Spleen (tissue), 7 donors: Measurements from ENCODE around the gene SFXN5.

Source experiments
- CTCF ChIP-seq, 11 experiments: fragments of 200-600 bp in 7 of 11; fragments of 450-650 bp in 4 of 11; sonication (generic) in 4 of 11; IDR thresholded peaks in 8 of 11; conservative IDR thresholded peaks in 3 of 11; 1 replicate in 7 of 11; 2 replicates in 4 of 11; pipeline versions ENCODE4 v1.4.0 to v1.8.0; 2016 to 2021; ENCODE audit warnings: antibody characterized with exemption in 11 of 11, inconsistent platforms in 4 of 11, mild to moderate bottlenecking in 1 of 11
- POLR2A ChIP-seq, 3 donors: fragments of 450-650 bp; IDR thresholded peaks; one replicate each; pipeline ENCODE4 v1.5.1; 2017; ENCODE audit warnings: antibody characterized with exemption in 3 of 3, mild to moderate bottlenecking in 1 of 3
- POLR2AphosphoS5 ChIP-seq, 3 donors: sonication (generic); formaldehyde crosslinking; IDR thresholded peaks; one replicate each; pipeline ENCODE4 v1.5.1; 2017; ENCODE audit warnings: antibody characterized with exemption in 3 of 3
- donor health status: DM: no; HTN: no; CAD: no; lungs with moderate emphysema.
- donor health status: DM: no; HTN: no; CAD: no.
- donor health status: DM: no; HTN: no; CAD: no.

GRCh38 chr2:72999729-73000725 lies 71.5 kb downstream of the SFXN5 start:
- TF ChIP-seq CTCF (IDR thresholded peaks at IDR 0.05 in 8 of 11, conservative IDR thresholded peaks at IDR 0.05 in 3 of 11) (no peak), POLR2A (IDR thresholded peaks at IDR 0.05) (no peak), POLR2AphosphoS5 (IDR thresholded peaks at IDR 0.05) (no peak)
